ENCODE results near the gene RASA3.

- TF ChIP-seq CTCF (conservative IDR thresholded peaks at IDR 0.05; ENCODE audit: low read length) (no peak), EZH2phosphoT487 (IDR thresholded peaks at IDR 0.05; ENCODE audit: borderline replicate concordance, low read depth, low read length) (no peak)
Observed at GRCh38 chr13:113928685-113929627, 203.5 kb downstream of the RASA3 start.
